HG03378 (cell line): ENCODE data around the gene METAP2.

Experiments
- ATAC-seq: cut with Tn5 transposase; IDR thresholded peaks from one replicate; pipeline ENCODE4 v1.9.1; 2021; ENCODE audit warnings: mild to moderate bottlenecking, moderate library complexity; ENCODE audit not compliant: unreplicated experiment

METAP2 gene

DNA sequence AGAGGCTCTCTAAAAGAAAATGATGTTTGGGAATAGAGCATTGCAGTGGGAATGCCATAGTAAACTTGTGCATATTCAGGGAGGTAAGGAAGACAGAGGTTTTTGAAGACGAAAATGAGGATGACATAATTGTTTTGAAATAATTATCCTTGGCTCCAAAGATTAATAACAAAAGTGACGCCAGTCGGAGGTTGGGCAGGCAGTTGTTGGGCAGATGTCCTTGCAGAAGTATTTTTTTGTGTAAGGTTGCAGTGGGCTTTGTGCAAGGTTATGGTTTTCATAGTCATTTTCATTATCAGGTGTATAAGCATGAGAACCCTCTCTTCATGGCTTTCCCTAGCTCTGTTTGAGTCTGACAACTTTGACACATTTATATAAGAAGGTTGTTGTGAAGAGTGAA lies 35.3 kb downstream of the METAP2 start:
- no peak for ATAC-seq

DNA sequence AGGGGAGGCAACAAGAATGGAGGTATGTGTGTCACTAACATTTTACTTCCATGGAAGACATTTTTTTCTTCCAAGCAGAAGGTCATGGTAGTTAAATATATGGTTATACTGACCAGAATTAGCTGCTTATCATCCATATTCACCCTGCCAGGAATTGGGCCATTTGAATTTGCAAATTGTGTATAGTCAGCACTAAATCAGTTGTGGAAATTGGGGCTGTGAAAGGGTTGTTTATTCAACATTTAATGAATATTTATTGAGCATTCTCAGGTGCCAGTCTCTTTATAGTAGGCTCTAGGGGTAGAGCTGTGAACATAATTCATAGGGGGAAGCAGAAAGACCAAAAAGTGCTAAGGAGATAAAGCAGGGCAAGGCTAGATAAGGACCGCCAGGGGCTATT lies 38.0 kb downstream of the METAP2 start:
- no peak for ATAC-seq

DNA sequence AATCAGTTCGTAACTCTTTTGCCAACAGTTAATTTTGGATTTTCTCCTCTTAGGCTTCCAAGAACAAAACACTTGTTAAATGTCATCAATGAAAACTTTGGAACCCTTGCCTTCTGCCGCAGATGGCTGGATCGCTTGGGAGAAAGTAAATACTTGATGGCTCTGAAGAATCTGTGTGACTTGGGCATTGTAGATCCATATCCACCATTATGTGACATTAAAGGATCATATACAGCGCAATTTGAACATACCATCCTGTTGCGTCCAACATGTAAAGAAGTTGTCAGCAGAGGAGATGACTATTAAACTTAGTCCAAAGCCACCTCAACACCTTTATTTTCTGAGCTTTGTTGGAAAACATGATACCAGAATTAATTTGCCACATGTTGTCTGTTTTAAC lies 39.6 kb downstream of the METAP2 start:
- ATAC-seq = no peak

DNA sequence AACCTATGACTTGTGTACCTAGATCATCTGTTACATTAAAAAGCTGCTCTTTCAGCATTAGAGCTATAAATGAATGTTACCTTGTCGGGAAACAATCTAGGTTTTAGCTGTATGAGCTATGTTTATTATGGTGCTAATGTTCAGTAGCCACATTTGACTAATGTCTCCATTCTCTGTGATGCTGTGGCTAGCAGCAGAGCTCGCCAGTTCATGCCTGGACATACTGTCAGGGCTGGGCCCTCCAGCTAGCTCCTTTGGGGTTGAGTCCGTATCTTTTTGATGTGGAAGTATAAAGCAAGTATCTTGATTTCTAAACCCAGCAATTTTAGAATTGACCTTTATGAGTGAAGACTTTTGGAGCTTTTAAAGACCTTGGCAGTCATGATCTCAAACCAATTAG lies 41.2 kb downstream of the METAP2 start:
- no peak for ATAC-seq

DNA sequence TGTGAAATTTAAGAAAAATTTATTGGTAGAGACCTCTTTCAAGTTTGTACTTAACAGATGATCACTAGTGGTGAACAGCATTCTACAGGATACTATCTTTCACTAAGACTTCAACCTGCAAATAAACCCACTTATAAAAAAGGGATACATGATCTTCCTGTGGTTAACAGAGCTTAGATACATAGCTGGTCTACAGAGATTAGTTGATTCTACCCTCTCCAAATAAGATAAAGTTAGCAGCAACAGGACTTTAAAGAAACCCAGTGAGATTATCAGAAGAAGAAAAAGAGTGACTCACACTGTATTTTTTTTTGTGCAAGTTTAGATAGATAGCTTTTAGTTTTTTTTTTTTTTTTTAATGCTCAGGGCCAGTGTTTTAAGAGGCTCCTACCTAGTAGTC lies 42.8 kb downstream of the METAP2 start:
- no peak for ATAC-seq

DNA sequence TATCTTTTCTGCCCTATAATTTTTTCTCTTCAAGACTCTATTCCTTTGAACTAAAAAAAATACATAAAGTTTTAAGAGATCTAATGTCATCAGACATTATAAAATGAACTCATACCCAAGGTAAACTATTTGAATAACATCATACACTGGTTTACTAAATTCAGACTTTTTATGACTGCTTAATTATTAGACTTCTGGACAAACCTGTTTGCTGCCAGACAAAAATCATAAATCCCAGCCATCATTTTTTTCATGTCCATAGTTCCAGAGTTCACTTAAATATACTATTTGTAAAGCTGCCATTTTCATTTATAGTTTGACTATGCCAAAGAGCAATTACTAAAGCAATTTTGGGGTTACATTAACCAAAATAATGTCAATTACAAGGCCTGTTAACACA lies 43.3 kb downstream of the METAP2 start:
- ATAC-seq = no peak

DNA sequence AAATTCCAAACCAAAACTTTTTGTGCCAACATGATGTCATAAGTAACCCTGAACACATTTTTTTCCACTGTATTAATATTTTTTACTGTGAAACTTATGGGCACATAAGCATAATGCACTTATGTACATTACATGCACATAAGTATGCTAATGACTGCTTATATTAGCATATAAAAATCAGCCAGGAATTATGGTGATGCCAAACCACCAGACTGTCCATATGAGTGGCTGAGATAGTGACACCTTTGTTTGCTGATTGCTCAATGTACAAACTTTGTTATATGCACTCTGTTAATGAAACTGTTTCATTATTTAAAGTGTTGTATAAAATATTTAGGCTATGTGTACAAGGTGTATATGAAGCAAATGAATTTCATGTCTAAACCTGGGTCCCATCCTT lies 45.0 kb downstream of the METAP2 start:
- ATAC-seq = no peak

DNA sequence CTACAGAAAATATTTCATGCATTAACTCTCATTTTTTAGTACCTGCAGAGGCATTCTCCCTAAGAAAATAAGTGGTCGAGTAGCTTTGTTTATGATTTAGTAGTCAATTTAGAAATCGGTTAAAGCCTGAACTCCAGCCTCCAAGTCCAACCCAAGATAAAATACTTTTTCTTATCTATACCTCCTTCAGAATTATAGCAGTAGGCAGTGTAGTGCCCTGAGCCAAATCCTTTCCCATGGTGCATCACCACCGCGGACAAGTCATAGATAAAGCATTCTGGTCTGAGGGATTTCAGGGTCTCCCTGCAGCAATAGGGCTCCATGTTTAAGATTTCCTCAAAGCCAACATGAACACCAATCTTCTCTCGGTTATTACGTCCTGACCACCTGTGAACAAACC lies 46.9 kb downstream of the METAP2 start:
- ATAC-seq = no peak

DNA sequence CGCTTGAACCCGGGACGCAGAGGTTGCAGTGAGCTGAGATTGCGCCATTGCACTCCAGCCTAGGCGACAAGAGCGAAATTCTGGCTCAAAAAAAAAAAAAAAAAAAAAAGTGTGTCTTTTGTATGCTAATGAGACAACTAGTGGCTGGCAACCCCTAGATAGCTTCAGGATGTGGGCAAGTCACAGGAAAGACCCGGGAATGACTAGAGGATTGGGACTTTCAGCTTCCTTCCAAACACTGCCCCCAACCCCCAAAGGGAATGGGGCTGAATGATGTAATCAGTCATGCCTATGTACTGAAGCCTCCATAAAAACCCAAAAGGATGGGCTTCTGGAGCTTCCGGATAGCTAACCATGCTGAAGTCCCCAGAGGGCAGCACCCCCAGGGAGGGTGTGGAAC lies 48.7 kb downstream of the METAP2 start:
- no peak for ATAC-seq

DNA sequence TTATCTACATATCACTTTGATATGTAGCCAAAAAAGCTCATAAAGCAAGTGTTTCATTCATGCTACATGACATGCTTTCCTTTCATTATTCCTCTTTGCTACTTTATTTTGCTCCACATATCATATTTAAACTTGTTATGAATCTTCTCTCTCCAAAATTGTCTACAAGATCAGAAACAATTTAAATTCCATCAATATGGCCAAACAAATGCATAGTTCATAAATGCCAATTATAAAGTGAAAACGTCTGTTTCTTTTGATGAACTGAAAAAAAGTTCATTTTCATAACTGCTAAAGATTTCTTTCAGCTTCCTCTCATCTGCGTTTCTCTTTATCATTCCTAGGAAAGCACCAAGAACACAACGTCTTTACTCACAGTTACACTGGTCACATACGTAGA lies 54.5 kb downstream of the METAP2 start:
- ATAC-seq = no peak

DNA sequence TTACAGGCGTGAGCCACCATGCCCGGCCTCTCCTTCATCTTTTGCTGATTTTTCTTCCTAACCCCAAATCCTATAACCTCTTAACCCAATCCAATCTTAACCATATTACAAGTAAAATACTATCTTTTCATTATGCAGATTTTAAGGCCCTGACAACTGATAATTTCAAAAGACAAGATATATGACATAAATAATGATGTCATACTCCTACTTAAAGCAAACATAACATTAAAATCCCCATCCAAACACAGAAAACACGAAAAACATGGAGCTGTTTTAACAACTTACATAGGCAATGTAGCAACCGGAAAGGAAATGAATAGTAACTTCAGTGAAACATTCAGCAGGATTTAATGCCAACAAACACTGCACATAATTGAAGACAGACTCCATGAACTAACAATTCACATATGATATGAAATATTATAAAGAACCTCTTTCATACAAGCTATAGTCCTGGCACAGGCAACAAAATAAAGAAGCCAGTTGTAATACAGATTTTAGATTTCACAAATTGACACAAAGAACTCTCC lies 55.8 kb downstream of the METAP2 start:
- no peak for ATAC-seq

DNA sequence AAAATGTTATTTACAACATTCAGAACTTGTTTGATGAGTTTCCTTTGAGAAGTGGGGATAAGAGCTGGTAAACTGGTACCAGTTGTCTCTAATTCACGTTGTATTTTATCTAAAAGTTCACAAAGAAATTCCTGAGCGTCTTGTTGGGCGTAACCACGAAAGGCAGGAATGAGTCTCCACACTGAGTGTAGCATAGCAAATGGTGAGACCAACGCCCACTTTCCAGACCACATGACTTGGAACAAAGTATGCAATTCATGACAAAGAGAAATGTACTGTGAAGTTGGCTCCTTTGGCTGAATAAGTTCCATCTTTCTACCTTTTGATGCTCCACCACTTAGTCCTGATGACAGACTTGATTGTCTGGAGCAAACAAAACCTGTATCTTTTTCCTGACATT lies 58.9 kb downstream of the METAP2 start:
- ATAC-seq = no peak

DNA sequence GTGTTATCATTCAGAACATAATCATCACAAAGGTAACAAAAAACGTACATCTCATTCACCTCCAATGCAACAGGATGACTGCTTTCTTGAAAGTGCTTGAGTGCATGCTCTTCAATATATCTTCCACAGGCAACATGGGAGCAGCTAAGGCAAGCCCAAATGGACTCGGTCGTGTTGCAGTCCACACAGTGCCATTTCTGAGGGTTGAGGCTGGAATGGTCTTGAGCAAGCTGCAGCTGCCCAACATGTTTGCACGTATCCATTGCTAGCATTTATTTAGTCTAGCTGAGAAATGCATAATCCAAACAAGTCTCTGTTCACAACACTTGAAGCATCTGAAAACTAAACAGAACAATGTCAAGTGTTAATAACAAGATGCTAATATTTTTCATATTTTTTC lies 60.0 kb downstream of the METAP2 start:
- no peak for ATAC-seq

DNA sequence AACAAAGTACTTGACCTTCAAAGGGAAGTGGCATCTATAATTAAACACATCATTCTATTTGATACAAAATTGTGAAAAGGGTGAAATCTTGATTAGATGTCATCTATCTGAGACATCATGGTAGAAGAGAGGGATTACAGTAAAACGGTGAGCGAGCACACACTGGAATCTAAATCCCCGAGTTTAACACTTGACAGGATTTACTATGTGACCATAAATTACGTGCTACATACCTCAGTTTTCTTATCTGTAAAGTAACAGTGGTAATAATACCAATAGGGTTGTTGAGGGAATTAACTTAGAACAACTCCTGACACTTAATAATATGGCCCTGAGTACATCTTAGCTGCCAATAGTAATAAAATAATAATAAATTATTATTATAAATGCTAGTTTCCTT lies 64.1 kb downstream of the METAP2 start:
- ATAC-seq = no peak

DNA sequence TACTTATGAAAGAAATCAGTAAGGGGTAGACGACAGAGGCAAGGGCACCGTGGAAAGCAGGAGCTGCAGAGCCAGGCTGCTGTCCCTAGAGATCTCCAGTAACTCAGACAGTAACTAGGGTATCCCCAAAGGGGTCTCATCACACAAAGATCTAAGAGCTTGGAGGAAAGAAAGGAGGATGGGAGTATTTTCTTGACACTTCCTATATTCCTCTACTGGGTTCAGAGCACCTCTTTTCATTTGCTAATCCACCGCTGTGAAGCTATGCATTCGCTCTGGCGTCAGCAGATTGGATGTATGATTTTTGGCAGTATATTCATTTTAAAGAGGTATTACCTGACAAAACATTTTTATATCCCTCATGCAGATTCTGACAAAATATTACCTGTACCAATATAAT lies 64.7 kb downstream of the METAP2 start:
- ATAC-seq = no peak

DNA sequence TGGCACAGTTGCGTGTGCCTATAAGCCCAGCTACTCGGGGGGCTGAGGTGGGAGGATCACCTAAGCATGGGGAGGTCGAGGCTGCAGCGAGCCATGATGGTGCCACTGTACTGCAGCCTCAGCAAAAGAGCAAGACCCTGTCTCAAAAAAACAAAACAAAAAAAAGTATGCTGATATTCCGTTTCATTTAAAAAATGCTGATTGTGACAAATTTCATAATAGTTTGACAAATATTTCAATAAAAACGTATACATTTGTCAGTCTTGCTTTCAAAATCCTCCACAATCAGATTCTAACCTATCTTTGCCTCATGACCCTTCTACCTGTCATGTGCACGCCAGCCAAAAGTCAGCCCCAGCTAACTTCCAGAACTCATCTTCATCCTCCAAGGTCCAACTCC lies 67.5 kb downstream of the METAP2 start:
- no peak for ATAC-seq

DNA sequence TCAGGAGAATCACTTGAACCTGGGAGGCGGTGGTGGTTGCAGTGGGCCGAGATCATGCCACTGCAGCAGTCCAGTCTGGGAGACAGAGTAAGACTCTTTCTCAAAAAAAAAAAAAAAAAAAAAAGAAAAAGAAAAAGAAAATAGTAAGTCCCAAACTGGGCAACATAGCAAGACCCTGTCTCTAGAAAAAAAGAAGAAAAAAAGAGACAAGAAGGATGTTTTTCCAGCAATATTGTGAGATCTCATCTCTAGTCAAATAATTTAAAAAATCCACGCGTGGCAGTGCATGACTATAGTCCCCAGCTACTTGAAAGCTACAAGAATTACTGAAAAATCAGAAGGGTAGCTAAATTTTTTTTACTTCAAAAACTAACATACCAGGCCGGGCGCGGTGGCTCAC lies 69.4 kb downstream of the METAP2 start:
- no peak for ATAC-seq

DNA sequence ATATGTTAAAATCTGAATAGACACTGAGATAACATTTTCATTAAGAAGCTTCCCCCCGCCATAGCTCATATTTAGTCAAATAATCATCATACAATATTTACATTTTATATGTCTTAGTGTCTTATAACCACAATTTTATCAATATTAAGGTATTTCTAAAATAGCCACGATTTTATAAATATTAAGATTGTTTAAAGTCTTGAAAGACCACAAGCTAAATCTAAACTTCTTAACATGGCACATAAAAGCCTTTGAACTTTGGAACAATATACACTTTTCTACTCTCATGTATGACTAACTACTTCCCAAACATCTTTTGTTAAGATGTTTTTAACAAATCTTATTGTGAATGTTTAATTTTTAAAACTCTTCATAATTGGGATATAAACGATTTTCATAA lies 70.8 kb downstream of the METAP2 start:
- ATAC-seq = no peak

DNA sequence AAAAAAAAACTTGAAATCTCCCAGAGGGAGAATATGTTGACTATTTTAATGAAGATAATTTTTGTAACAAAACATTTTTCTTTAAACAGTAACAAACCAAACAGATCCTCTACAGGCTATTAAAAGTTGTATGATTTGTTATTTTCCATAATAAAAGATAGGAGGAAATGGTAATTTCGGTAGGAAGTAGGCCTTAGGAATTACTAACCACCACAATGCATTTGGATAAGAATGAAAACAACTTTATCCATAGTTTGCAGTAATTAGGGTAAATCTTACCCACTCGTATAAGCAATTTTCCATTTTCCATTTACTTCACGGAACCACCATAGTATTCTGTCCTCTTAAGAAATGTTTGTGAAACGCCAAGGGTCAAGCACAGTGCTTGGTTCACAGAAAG lies 71.4 kb downstream of the METAP2 start:
- no peak for ATAC-seq

DNA sequence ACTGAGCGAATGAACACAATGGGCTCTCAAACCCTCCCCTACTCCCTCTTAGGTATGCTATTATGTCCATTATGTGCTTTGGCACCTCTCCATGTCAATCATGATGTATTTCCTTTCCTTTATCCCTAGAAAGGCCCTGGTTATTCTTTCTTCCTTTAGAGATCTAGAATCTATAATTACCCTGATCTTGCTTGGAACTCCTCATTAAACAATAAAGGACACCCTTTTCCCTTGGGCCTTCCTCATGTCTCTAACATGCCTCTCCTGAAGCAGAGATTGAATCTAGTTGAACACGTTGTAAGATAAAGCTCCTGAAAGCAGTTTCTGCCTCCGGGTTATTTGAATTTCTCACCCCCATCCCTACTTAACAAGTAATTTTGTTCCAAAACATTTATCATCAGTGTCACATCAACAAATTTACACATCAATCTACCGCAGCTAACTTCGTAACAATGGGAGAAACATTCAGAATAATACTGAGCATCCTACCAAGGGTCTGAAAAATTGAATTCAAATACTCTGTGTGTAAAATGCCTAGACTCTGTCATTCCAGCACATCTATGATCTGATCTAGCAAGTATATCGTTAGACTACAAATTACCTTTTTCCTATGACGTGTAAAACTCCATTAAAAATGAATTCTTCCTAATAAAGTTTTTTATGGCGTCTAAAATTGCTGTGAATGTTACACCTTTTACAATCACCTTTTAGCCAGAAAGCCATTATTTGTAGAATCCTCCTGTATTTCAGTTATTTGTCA lies 72.0 kb downstream of the METAP2 start:
- ATAC-seq = no peak

DNA sequence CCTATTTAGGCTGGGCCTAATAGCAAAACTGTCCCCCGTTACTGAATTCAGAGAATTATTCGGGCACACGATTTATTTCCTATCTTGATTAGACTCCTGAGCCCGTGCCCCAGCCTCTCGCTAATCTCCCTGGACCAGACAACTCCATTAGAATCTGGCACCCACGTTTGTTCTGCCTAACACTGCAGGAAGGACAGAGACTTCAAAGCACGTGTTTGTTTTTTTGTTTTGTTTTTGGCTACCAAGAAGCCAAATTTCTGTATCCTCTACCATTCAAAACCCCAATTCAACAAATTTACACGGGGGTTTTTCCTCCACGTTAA lies 72.5 kb downstream of the METAP2 start:
- no peak for ATAC-seq

DNA sequence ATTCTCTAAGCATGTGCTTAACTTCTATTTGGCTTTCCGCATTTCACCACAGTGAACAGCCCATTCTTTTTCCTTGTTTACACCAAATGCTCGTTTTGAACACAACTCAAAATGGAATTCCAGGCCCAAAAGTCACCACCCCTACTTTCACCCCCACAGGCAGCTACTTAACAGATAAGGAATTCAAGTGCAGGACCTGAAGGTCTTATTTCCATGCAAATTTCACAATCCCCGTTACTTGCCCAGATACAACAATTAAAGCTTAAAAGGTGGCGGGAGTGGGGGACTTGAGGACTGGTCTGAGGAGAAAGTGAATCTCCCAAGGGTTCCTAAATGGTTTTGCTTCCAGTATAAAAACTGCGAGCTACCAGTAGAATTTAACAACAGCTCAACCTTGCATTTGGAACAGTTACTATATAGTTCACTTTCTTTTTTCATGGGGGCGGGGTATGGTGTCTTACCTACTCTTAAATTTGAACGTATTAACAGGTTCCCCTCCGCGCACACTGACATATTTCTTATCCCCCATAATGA lies 73.6 kb downstream of the METAP2 start:
- ATAC-seq = no peak

DNA sequence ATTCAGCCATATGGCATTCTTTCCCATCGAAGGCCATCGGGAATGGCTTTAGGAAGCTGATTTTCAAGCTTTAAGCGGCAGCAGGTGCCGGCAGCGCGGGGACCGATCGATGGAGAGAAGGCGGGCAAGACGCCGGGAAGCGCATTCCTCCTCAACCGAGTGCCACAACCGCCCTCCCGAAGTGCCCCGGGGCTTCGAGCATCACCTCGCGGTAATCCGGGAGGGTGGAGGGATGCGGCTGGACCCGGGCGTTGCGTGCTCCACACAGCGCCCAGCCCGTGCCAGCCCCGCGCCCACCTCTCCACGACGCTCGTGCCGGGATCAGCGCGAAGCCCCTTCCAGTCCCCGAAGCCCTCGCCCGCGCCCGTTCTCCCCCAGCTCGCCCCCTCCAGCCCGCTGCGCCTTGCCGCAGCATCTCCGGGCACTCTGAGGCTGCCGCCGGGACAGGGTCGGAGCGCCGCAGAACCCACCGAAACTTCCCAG lies 74.1 kb downstream of the METAP2 start:
- ATAC-seq = no peak
